Activated CD4-positive, alpha-beta T cell treated with anti-CD3 and anti-CD28 coated beads, Interleukin-2, amount 10 ng/mL, durations not matched to agents 24 days and 14 days (primary cell): ENCODE results near the gene FTCD. TPM values are rescaled to one million over a fixed set of nuclear protein-coding genes. Genes with fewer than 3 reads are reported as not detected.
"Not testable (repeated sequence)": the region's sequence is repeated elsewhere in the genome, so short reads cannot be mapped to it uniquely, and the experiment has no call there.

Experiments used
- DNase-seq: peaks from one replicate; pipeline ENCODE4 v3.0.0; 2022
- H3K27ac Mint-ChIP-seq: one replicate; pipeline ENCODE4 v1.8.0; 2022; ENCODE audit warnings: mild to moderate bottlenecking, mixed read lengths
- H3K27me3 Mint-ChIP-seq: one replicate; pipeline ENCODE4 v1.8.0; 2022; ENCODE audit warnings: mixed read lengths
- H3K36me3 Mint-ChIP-seq: one replicate; pipeline ENCODE4 v1.8.0; 2022; ENCODE audit warnings: low read depth, mild to moderate bottlenecking, mixed read lengths
- H3K4me1 Mint-ChIP-seq: one replicate; pipeline ENCODE4 v1.8.0; 2021; ENCODE audit warnings: mixed read lengths
- H3K4me3 Mint-ChIP-seq: one replicate; pipeline ENCODE4 v1.8.0; 2022; ENCODE audit warnings: mild to moderate bottlenecking, moderate library complexity, mixed read lengths
- H3K9me3 Mint-ChIP-seq: one replicate; pipeline ENCODE4 v1.8.0; 2021; ENCODE audit warnings: mixed read lengths
- intact Hi-C: fragments of 100-400 bp; cut with micrococcal nuclease; formaldehyde crosslinking; loops from one replicate; pipeline ENCODE4 v1.15.1; 2023
- total RNA-seq: library from RNA; stranded (reverse); gene quantifications from 2 replicates; pipeline ENCODE4 v1.2.3, GENCODE V29; 2022

The FTCD gene
- total RNA-seq, 1 donor from 2014 or later: 0.30 TPM

GRCh38 chr21:46183337-46183909 lies 28.0 kb upstream of the FTCD start:
- H3K4me1 Mint-ChIP-seq, H3K9me3 Mint-ChIP-seq, DNase-seq, H3K36me3 Mint-ChIP-seq, H3K27me3 Mint-ChIP-seq, H3K27ac Mint-ChIP-seq, intact Hi-C loops: not testable (repeated sequence)
- H3K4me3 Mint-ChIP-seq: peak overlapping the region; percentile 71

GRCh38 chr21:46182548-46183336 lies 27.4 kb upstream of the FTCD start:
- Mint-ChIP-seq H3K9me3 (peaks cover 1% of the 10 kb centered on the region), H3K4me1 (peaks cover 7% of the 10 kb centered on the region)

GRCh38 chr21:46181953-46182547 lies 26.7 kb upstream of the FTCD start:
- peak; percentile 56 for DNase-seq
- no peak overlapping the region for H3K27ac Mint-ChIP-seq
- H3K9me3 Mint-ChIP-seq: peaks cover 5% of the 10 kb centered on the region
- intact Hi-C loops: no loop called here
- peaks cover under 1% of the 10 kb centered on the region for H3K27me3 Mint-ChIP-seq
- peaks cover 7% of the 10 kb centered on the region for H3K4me1 Mint-ChIP-seq
- no peaks in the 10 kb centered on the region for H3K36me3 Mint-ChIP-seq
- no peak overlapping the region for H3K4me3 Mint-ChIP-seq

More at GRCh38 chr21:46182548-46183336, 27.4 kb upstream of the FTCD start:
- Mint-ChIP-seq H3K36me3 (no peaks in the 10 kb centered on the region), H3K27me3 (no peaks in the 10 kb centered on the region), H3K27ac (no peak overlapping the region), H3K4me3 (peak overlapping the region; percentile 71)
- intact Hi-C loops: no loop called here
- DNase-seq: peak; percentile 58

GRCh38 chr21:46181436-46181835 lies 26.1 kb upstream of the FTCD start:
- Mint-ChIP-seq H3K4me1 (peaks cover 7% of the 10 kb centered on the region), H3K9me3 (peaks cover 9% of the 10 kb centered on the region), H3K4me3 (no peak overlapping the region), H3K36me3 (no peaks in the 10 kb centered on the region), H3K27ac (no peak overlapping the region), H3K27me3 (peaks cover 6% of the 10 kb centered on the region)
- intact Hi-C loops: no loop called here
- peak; percentile 53 for DNase-seq

- peak; percentile 52 for DNase-seq
- H3K4me1 Mint-ChIP-seq: peaks cover 7% of the 10 kb centered on the region
- intact Hi-C loops: no loop called here
- H3K27ac Mint-ChIP-seq: no peak overlapping the region
- H3K27me3 Mint-ChIP-seq: peaks cover 11% of the 10 kb centered on the region
- no peak overlapping the region for H3K4me3 Mint-ChIP-seq
- H3K36me3 Mint-ChIP-seq: no peaks in the 10 kb centered on the region
- H3K9me3 Mint-ChIP-seq: peaks cover 14% of the 10 kb centered on the region
Observed at GRCh38 chr21:46180778-46181391, 25.5 kb upstream of the FTCD start.

- no peak overlapping the region for H3K27ac Mint-ChIP-seq
- H3K27me3 Mint-ChIP-seq: peaks cover 17% of the 10 kb centered on the region
- DNase-seq: peak; percentile 54
- intact Hi-C loops: no loop called here
- no peak overlapping the region for H3K4me3 Mint-ChIP-seq
- peaks cover 21% of the 10 kb centered on the region for H3K9me3 Mint-ChIP-seq
- peaks cover 3% of the 10 kb centered on the region for H3K4me1 Mint-ChIP-seq
- H3K36me3 Mint-ChIP-seq: no peaks in the 10 kb centered on the region
Observed at GRCh38 chr21:46180079-46180722, 24.8 kb upstream of the FTCD start.

- H3K27ac Mint-ChIP-seq: no peak overlapping the region
- H3K36me3 Mint-ChIP-seq: peaks cover under 1% of the 10 kb centered on the region
- intact Hi-C loops: no loop called here
- peaks cover 22% of the 10 kb centered on the region for H3K27me3 Mint-ChIP-seq
- H3K9me3 Mint-ChIP-seq: peaks cover 26% of the 10 kb centered on the region
- H3K4me3 Mint-ChIP-seq: no peak overlapping the region
- peak; percentile 54 for DNase-seq
- H3K4me1 Mint-ChIP-seq: peaks cover 2% of the 10 kb centered on the region
Observed at GRCh38 chr21:46179708-46180078, 24.3 kb upstream of the FTCD start.

- Mint-ChIP-seq H3K27ac (no peak overlapping the region), H3K27me3 (peaks cover 25% of the 10 kb centered on the region), H3K36me3 (peaks cover 2% of the 10 kb centered on the region), H3K9me3 (peaks cover 31% of the 10 kb centered on the region), H3K4me1 (no peaks in the 10 kb centered on the region), H3K4me3 (no peak overlapping the region)
- intact Hi-C loops: no loop called here
- DNase-seq: no peak
Observed at GRCh38 chr21:46178961-46179360, 23.6 kb upstream of the FTCD start.

- H3K36me3 Mint-ChIP-seq, H3K27ac Mint-ChIP-seq, H3K4me3 Mint-ChIP-seq, H3K4me1 Mint-ChIP-seq, intact Hi-C loops, DNase-seq: not testable (repeated sequence)
- Mint-ChIP-seq H3K27me3 (peaks cover 25% of the 10 kb centered on the region), H3K9me3 (peaks cover 36% of the 10 kb centered on the region)
Observed at GRCh38 chr21:46176443-46177129, 21.2 kb upstream of the FTCD start.

- DNase-seq: no peak
- Mint-ChIP-seq H3K36me3 (peaks cover 2% of the 10 kb centered on the region), H3K27ac (no peak overlapping the region), H3K4me1 (peaks cover 6% of the 10 kb centered on the region), H3K27me3 (peaks cover 25% of the 10 kb centered on the region), H3K9me3 (peaks cover 36% of the 10 kb centered on the region), H3K4me3 (no peak overlapping the region)
- intact Hi-C loops: no loop called here
Observed at GRCh38 chr21:46173573-46173972, 18.2 kb upstream of the FTCD start.

- Mint-ChIP-seq H3K4me3 (no peak overlapping the region), H3K27ac (no peak overlapping the region), H3K36me3 (peaks cover 2% of the 10 kb centered on the region), H3K27me3 (peaks cover 25% of the 10 kb centered on the region), H3K9me3 (peaks cover 36% of the 10 kb centered on the region), H3K4me1 (peaks cover 6% of the 10 kb centered on the region)
- intact Hi-C loops: no loop called here
- DNase-seq: no peak
Observed at GRCh38 chr21:46172863-46173528, 17.6 kb upstream of the FTCD start.

- peaks cover 2% of the 10 kb centered on the region for H3K36me3 Mint-ChIP-seq
- peaks cover 32% of the 10 kb centered on the region for H3K9me3 Mint-ChIP-seq
- H3K4me3 Mint-ChIP-seq: no peak overlapping the region
- H3K27ac Mint-ChIP-seq: no peak overlapping the region
- H3K4me1 Mint-ChIP-seq: peaks cover 6% of the 10 kb centered on the region
- peaks cover 25% of the 10 kb centered on the region for H3K27me3 Mint-ChIP-seq
- no peak for DNase-seq
- intact Hi-C loops: no loop called here
Observed at GRCh38 chr21:46171996-46172862, 16.9 kb upstream of the FTCD start.
